Naive thymus-derived CD8-positive, alpha-beta T cell (primary cell): ENCODE results near the gene TP53BP2. TPM values are rescaled to one million over a fixed set of nuclear protein-coding genes. Genes with fewer than 3 reads are reported as not detected.
A peak's percentile ranks its signal among the peaks of the same experiment; 100 is the strongest.
"Not testable (repeated sequence)": the region's sequence is repeated elsewhere in the genome, so short reads cannot be mapped to it uniquely, and the experiment has no call there.

Experiments used
- ATAC-seq, 2 donors: fragments of 150-1000 bp; cut with Tn5 transposase in 1 of 2; sonication (Bioruptor Pico), chemical (Tn5 transposase) in 1 of 2; 1 replicate in 1 of 2; 2 replicates in 1 of 2; pipeline ENCODE4 v1.10.0; 2021; ENCODE audit warnings: mild to moderate bottlenecking in 2 of 2, moderate library complexity in 2 of 2
- POLR2A ChIA-PET: fragments of 350-600 bp; sonication (Branson Sonifier 250); formaldehyde crosslinking; loops from one replicate; lab custom pipeline; 2021; ENCODE audit warnings: antibody characterized with exemption; lab: Charles Lee
- DNase-seq, 10 donors: peaks; one replicate each; pipeline versions ENCODE4 v3.0.0 to v3.0.0-alpha.2; 2020 to 2022
- H3K27ac Mint-ChIP-seq, 10 donors: one replicate each; pipeline ENCODE4 v1.8.0; 2020 to 2022; ENCODE audit warnings: mild to moderate bottlenecking in 10 of 10, mixed read lengths in 10 of 10, moderate library complexity in 4 of 10, inconsistent platforms in 1 of 10
- H3K27me3 Mint-ChIP-seq, 5 donors: one replicate each; pipeline ENCODE4 v1.8.0; 2021 to 2022; ENCODE audit warnings: mixed read lengths in 5 of 5
- H3K36me3 Mint-ChIP-seq, 3 donors: one replicate each; pipeline ENCODE4 v1.8.0; 2020 to 2022; ENCODE audit warnings: mixed read lengths in 3 of 3, mild to moderate bottlenecking in 2 of 3, inconsistent platforms in 1 of 3
- H3K4me1 Mint-ChIP-seq, 4 donors: one replicate each; pipeline ENCODE4 v1.8.0; 2021 to 2022; ENCODE audit warnings: mixed read lengths in 4 of 4
- H3K4me3 Mint-ChIP-seq, 10 donors: one replicate each; pipeline ENCODE4 v1.8.0; 2020 to 2022; ENCODE audit warnings: mild to moderate bottlenecking in 10 of 10, mixed read lengths in 10 of 10, moderate library complexity in 6 of 10, inconsistent platforms in 1 of 10
- H3K9me3 Mint-ChIP-seq, 9 donors: one replicate each; pipeline ENCODE4 v1.8.0; 2020 to 2022; ENCODE audit warnings: mixed read lengths in 9 of 9, mild to moderate bottlenecking in 3 of 9, inconsistent platforms in 1 of 9, moderate library complexity in 1 of 9
- polyA plus RNA-seq, 3 donors: library from polyadenylated mRNA; unstranded; fragments of 300-500 nt; fragmentation: Illumina TruSeq; gene quantifications; one replicate each; pipeline ENCODE4 v1.2.3, GENCODE V29; 2021
- total RNA-seq, 8 experiments: library from RNA in 2 of 8; stranded (reverse) in 2 of 8; gene quantifications; one replicate each; pipeline ENCODE4 v1.2.3 and lab custom pipeline; 2021 to 2026

The TP53BP2 gene
- total and polyA plus RNA-seq, 5 experiments from 2014 or later, result 7.4 to 46.2 (median 10.8) TPM

GRCh38 chr1:223740038-223740736 is 105.6 kb downstream of the TP53BP2 start:
- Mint-ChIP-seq H3K27ac (peak overlapping the region in 2 of 10 donors; percentile 22 to 24), H3K36me3 (peaks cover 0 to 41% (median 3%) of the 10 kb centered on the region in 3 donors)
- ATAC-seq, H3K4me1 Mint-ChIP-seq, H3K9me3 Mint-ChIP-seq, H3K27me3 Mint-ChIP-seq, H3K4me3 Mint-ChIP-seq, DNase-seq: not testable (repeated sequence)
- POLR2A ChIA-PET, result interaction anchor here (0.6 kb wide), 1 partner anchor 10 kb away, joined by 6 read pairs; no protein-coding TSS in a partner anchor

- Mint-ChIP-seq H3K4me3 (no peak overlapping the region), H3K36me3 (peaks cover 0 to 38% (median 3%) of the 10 kb centered on the region in 3 donors), H3K27me3 (no peaks in the 10 kb centered on the region), H3K27ac (peak overlapping the region in 1 of 10 donors; percentile 25), H3K9me3 (no peaks in the 10 kb centered on the region), H3K4me1 (peaks cover 2 to 10% (median 4%) of the 10 kb centered on the region in 4 donors)
- DNase-seq (no peak), ATAC-seq (no peak)
- POLR2A ChIA-PET, result no interaction called here
These were observed 106.2 kb downstream of the TP53BP2 start for GRCh38 chr1:223739366-223740037.

GRCh38 chr1:223738465-223739365 is 107.0 kb downstream of the TP53BP2 start:
- no peaks in the 10 kb centered on the region for H3K27me3 Mint-ChIP-seq
- peak overlapping the region in 3 of 10 donors; percentile 41 to 79 (median 52) for H3K27ac Mint-ChIP-seq
- POLR2A ChIA-PET, result interaction anchor here (1.4 kb wide), 1 partner anchor 10 kb away, joined by 3 read pairs; no protein-coding TSS in a partner anchor
- no peaks in the 10 kb centered on the region for H3K9me3 Mint-ChIP-seq
- peaks cover 3 to 10% (median 6%) of the 10 kb centered on the region in 4 donors for H3K4me1 Mint-ChIP-seq
- DNase-seq (no peak), ATAC-seq (no peak)
- H3K4me3 Mint-ChIP-seq, result no peak overlapping the region
- peaks cover 0 to 35% (median 5%) of the 10 kb centered on the region in 3 donors for H3K36me3 Mint-ChIP-seq

GRCh38 chr1:223737342-223737741 is 108.4 kb downstream of the TP53BP2 start:
- peak overlapping the region in 4 of 10 donors; percentile 16 to 62 (median 36) for H3K27ac Mint-ChIP-seq

GRCh38 chr1:223736638-223737037 is 109.1 kb downstream of the TP53BP2 start:
- H3K27me3 Mint-ChIP-seq, H3K9me3 Mint-ChIP-seq, DNase-seq, H3K4me3 Mint-ChIP-seq, ATAC-seq, POLR2A ChIA-PET: not testable (repeated sequence)
- Mint-ChIP-seq H3K36me3 (peaks cover 0 to 27% (median 9%) of the 10 kb centered on the region in 3 donors), H3K27ac (peak overlapping the region in 2 of 10 donors; percentile 28 to 63), H3K4me1 (peaks cover 3 to 21% (median 14%) of the 10 kb centered on the region in 4 donors)

More at GRCh38 chr1:223737342-223737741, 108.4 kb downstream of the TP53BP2 start:
- ATAC-seq (no peak), DNase-seq (no peak)
- POLR2A ChIA-PET, result interaction anchor here (1.4 kb wide), 1 partner anchor 9 kb away, joined by 3 read pairs; no protein-coding TSS in a partner anchor
- Mint-ChIP-seq H3K4me1 (peaks cover 3 to 16% (median 11%) of the 10 kb centered on the region in 4 donors), H3K9me3 (no peaks in the 10 kb centered on the region), H3K4me3 (no peak overlapping the region), H3K36me3 (peaks cover 0 to 26% (median 5%) of the 10 kb centered on the region in 3 donors), H3K27me3 (no peaks in the 10 kb centered on the region)

GRCh38 chr1:223733898-223734852 is 111.6 kb downstream of the TP53BP2 start:
- no peaks in the 10 kb centered on the region for H3K9me3 Mint-ChIP-seq
- no peak for DNase-seq
- H3K27ac Mint-ChIP-seq, result peak overlapping the region in 3 of 10 donors; percentile 55 to 82 (median 73)
- peaks cover 0 to 28% (median 9%) of the 10 kb centered on the region in 3 donors for H3K36me3 Mint-ChIP-seq
- POLR2A ChIA-PET, result no interaction called here
- H3K27me3 Mint-ChIP-seq, result no peaks in the 10 kb centered on the region
- ATAC-seq, result no peak
- no peak overlapping the region for H3K4me3 Mint-ChIP-seq
- H3K4me1 Mint-ChIP-seq, result peaks cover 12 to 36% (median 30%) of the 10 kb centered on the region in 4 donors

- H3K27ac Mint-ChIP-seq, result peak overlapping the region in 3 of 10 donors; percentile 28 to 75 (median 36)
- POLR2A ChIA-PET, result no interaction called here
- H3K4me3 Mint-ChIP-seq, result no peak overlapping the region
- ATAC-seq (no peak), DNase-seq (no peak)
- H3K4me1 Mint-ChIP-seq, result peaks cover 16 to 45% (median 38%) of the 10 kb centered on the region in 4 donors
- H3K27me3 Mint-ChIP-seq, result no peaks in the 10 kb centered on the region
- peaks cover 0 to 24% (median 12%) of the 10 kb centered on the region in 3 donors for H3K36me3 Mint-ChIP-seq
- no peaks in the 10 kb centered on the region for H3K9me3 Mint-ChIP-seq
These were observed 112.6 kb downstream of the TP53BP2 start for GRCh38 chr1:223732993-223733798.

- DNase-seq (no peak), ATAC-seq (no peak)
- Mint-ChIP-seq H3K27ac (peak overlapping the region in 5 of 10 donors; percentile 53 to 79 (median 77)), H3K4me3 (no peak overlapping the region), H3K36me3 (peaks cover 0 to 24% (median 14%) of the 10 kb centered on the region in 3 donors), H3K4me1 (peaks cover 24 to 61% (median 54%) of the 10 kb centered on the region in 4 donors), H3K27me3 (no peaks in the 10 kb centered on the region), H3K9me3 (no peaks in the 10 kb centered on the region)
- POLR2A ChIA-PET, result no interaction called here
These were observed 114.5 kb downstream of the TP53BP2 start for GRCh38 chr1:223731133-223731770.

- no peaks in the 10 kb centered on the region for H3K27me3 Mint-ChIP-seq
- peak overlapping the region in 5 of 10 donors; percentile 53 to 79 (median 77) for H3K27ac Mint-ChIP-seq
- ATAC-seq, result no peak
- peaks cover 0 to 27% (median 14%) of the 10 kb centered on the region in 3 donors for H3K36me3 Mint-ChIP-seq
- H3K4me3 Mint-ChIP-seq, result no peak overlapping the region
- POLR2A ChIA-PET, result interaction anchor here (0.7 to 0.8 kb wide), 2 partner anchors 10 to 14 kb away, joined by 6 read pairs; no protein-coding TSS in a partner anchor
- H3K9me3 Mint-ChIP-seq, result no peaks in the 10 kb centered on the region
- no peak for DNase-seq
- H3K4me1 Mint-ChIP-seq, result peaks cover 26 to 68% (median 58%) of the 10 kb centered on the region in 4 donors
These were observed 115.1 kb downstream of the TP53BP2 start for GRCh38 chr1:223730479-223731132.

GRCh38 chr1:223729906-223730305 is 115.8 kb downstream of the TP53BP2 start:
- POLR2A ChIA-PET, result interaction anchor here (0.7 to 0.8 kb wide), 2 partner anchors 11 to 13 kb away, joined by 6 read pairs; no protein-coding TSS in a partner anchor
- peaks cover 0 to 32% (median 14%) of the 10 kb centered on the region in 3 donors for H3K36me3 Mint-ChIP-seq
- no peak overlapping the region for H3K4me3 Mint-ChIP-seq
- H3K4me1 Mint-ChIP-seq, result peaks cover 31 to 72% (median 64%) of the 10 kb centered on the region in 4 donors
- DNase-seq (no peak), ATAC-seq (no peak)
- no peaks in the 10 kb centered on the region for H3K9me3 Mint-ChIP-seq
- H3K27me3 Mint-ChIP-seq, result no peaks in the 10 kb centered on the region
- H3K27ac Mint-ChIP-seq, result peak overlapping the region in 2 of 10 donors; percentile 15 to 53
